Measurements from ENCODE around the gene COL4A6. TPM values are rescaled to one million over a fixed set of nuclear protein-coding genes. Genes with fewer than 3 reads are reported as not detected.

The COL4A6 gene
- polyA plus RNA-seq, 3 donors: not detected

GRCh38 chrX:108224727-108225621 lies 213.2 kb downstream of the COL4A6 start:
- no peak for DNase-seq
- H3K4me1 Mint-ChIP-seq: peaks cover 2% of the 10 kb centered on the region
- no peaks in the 10 kb centered on the region for H3K9me3 ChIP-seq (replicated peaks in 1 of 2; ENCODE audit: control insufficient read depth in 1 of 2, insufficient read depth in 1 of 2, low read length in 2 of 2)
- peak; percentile 33 for TF ChIP-seq CTCF (IDR thresholded peaks at IDR 0.05)
- H3K4me3 Mint-ChIP-seq: no peak overlapping the region
- no peak overlapping the region for H3K9ac ChIP-seq (ENCODE audit: insufficient read depth, low read length, poor library complexity, severe bottlenecking)
- no peaks in the 10 kb centered on the region for H4K20me1 ChIP-seq (ENCODE audit: insufficient read depth, low read length)
- H3K27me3 Mint-ChIP-seq (ENCODE audit: low read depth in 3 of 3): peaks cover 2 to 4% (median 3%) of the 10 kb centered on the region in 3 donors
- no peaks in the 10 kb centered on the region for H3K9me3 Mint-ChIP-seq
- H3K27ac ChIP-seq (ENCODE audit: low read depth in 1 of 2, low read length in 2 of 2): no peak overlapping the region
- H3K36me3 Mint-ChIP-seq: no peaks in the 10 kb centered on the region
- no peaks in the 10 kb centered on the region for H3K36me3 ChIP-seq (replicated peaks in 1 of 2; ENCODE audit: control insufficient read depth in 1 of 2, insufficient read depth in 2 of 2, low read length in 2 of 2)
- H3K27me3 ChIP-seq (ENCODE audit: control insufficient read depth in 2 of 2, insufficient read depth in 2 of 2, low read length in 2 of 2): peaks cover 0 to 6% of the 10 kb centered on the region in 2 donors
- H2AFZ ChIP-seq (ENCODE audit: insufficient read depth, low read depth, low read length, poor library complexity, severe bottlenecking): no peak overlapping the region
- H3K79me2 ChIP-seq (ENCODE audit: insufficient read depth, low read length): no peaks in the 10 kb centered on the region
- H3K4me1 ChIP-seq (ENCODE audit: control insufficient read depth in 1 of 2, insufficient read depth in 2 of 2, low read length in 2 of 2): no peaks in the 10 kb centered on the region
- H3K27ac Mint-ChIP-seq: no peak overlapping the region
- WGBS (ENCODE audit: insufficient coverage): no CpG with 5 or more reads among the region's 11 CpGs
- intact Hi-C loops (cut with micrococcal nuclease): no loop called here
- H3K4me2 ChIP-seq (replicated peaks; ENCODE audit: extremely low read depth, low read length, poor library complexity, severe bottlenecking): no peak overlapping the region
- H3K4me3 ChIP-seq (replicated peaks in 1 of 3; ENCODE audit: low read depth in 2 of 3, low read length in 3 of 3): no peak overlapping the region

- peaks cover 2% of the 10 kb centered on the region for H3K4me1 Mint-ChIP-seq
- Histone ChIP-seq H3K27me3 (ENCODE audit: control insufficient read depth in 2 of 2, insufficient read depth in 2 of 2, low read length in 2 of 2) (peaks cover 0 to 6% of the 10 kb centered on the region in 2 donors), H2AFZ (ENCODE audit: insufficient read depth, low read depth, low read length, poor library complexity, severe bottlenecking) (no peak overlapping the region), H3K4me1 (ENCODE audit: control insufficient read depth in 1 of 2, insufficient read depth in 2 of 2, low read length in 2 of 2) (no peaks in the 10 kb centered on the region), H3K36me3 (replicated peaks in 1 of 2; ENCODE audit: control insufficient read depth in 1 of 2, insufficient read depth in 2 of 2, low read length in 2 of 2) (no peaks in the 10 kb centered on the region), H3K9ac (ENCODE audit: insufficient read depth, low read length, poor library complexity, severe bottlenecking) (no peak overlapping the region), H4K20me1 (ENCODE audit: insufficient read depth, low read length) (no peaks in the 10 kb centered on the region), H3K4me2 (replicated peaks; ENCODE audit: extremely low read depth, low read length, poor library complexity, severe bottlenecking) (no peak overlapping the region), H3K9me3 (replicated peaks in 1 of 2; ENCODE audit: control insufficient read depth in 1 of 2, insufficient read depth in 1 of 2, low read length in 2 of 2) (no peaks in the 10 kb centered on the region), H3K4me3 (replicated peaks in 1 of 3; ENCODE audit: low read depth in 2 of 3, low read length in 3 of 3) (no peak overlapping the region), H3K79me2 (ENCODE audit: insufficient read depth, low read length) (no peaks in the 10 kb centered on the region), H3K27ac (ENCODE audit: low read depth in 1 of 2, low read length in 2 of 2) (no peak overlapping the region)
- TF ChIP-seq CTCF (IDR thresholded peaks at IDR 0.05): no peak
- no peaks in the 10 kb centered on the region for H3K9me3 Mint-ChIP-seq
- H3K27ac Mint-ChIP-seq: no peak overlapping the region
- H3K27me3 Mint-ChIP-seq (ENCODE audit: low read depth in 3 of 3): peaks cover 0 to 4% (median 3%) of the 10 kb centered on the region in 3 donors
- DNase-seq: no peak
- H3K36me3 Mint-ChIP-seq: no peaks in the 10 kb centered on the region
- no peak overlapping the region for H3K4me3 Mint-ChIP-seq
- intact Hi-C loops (cut with micrococcal nuclease): no loop called here
- WGBS (ENCODE audit: insufficient coverage): 83% methylated on average over 2 of the region's 2 CpGs
Measured at GRCh38 chrX:108224218-108224617, 214.0 kb downstream of the COL4A6 start.

Data from CD14-positive monocyte (primary cell).